ENCODE measurements around the gene MRPL28. TPM values are rescaled to one million over a fixed set of nuclear protein-coding genes. Genes with fewer than 3 reads are reported as not detected.

Gene MRPL28
- total RNA-seq, 2 donors from 2014 or later, result 137 to 138 TPM

GRCh38 chr16:359871-360697, 10.3 kb downstream of the MRPL28 start:
- whole genome bisulfite sequencing, 2 experiments (ENCODE audit: insufficient coverage in 1 of 2, insufficient read length in 1 of 2), result 94 to 95% methylated on average over 37 to 47 of the region's 47 CpGs
- no peaks in the 10 kb centered on the region for H3K27me3 ChIP-seq (ENCODE audit: control insufficient read depth, insufficient read depth, low read length, poor library complexity, severe bottlenecking)
- no peaks in the 10 kb centered on the region for H3K4me1 ChIP-seq (ENCODE audit: control insufficient read depth, insufficient read depth, low read length)
- TF ChIP-seq CTCF (conservative IDR thresholded peaks at IDR 0.05), result no peak
- H3K27ac ChIP-seq (ENCODE audit: low read depth, low read length), result no peak overlapping the region
- Mint-ChIP-seq H3K4me1 (no peaks in the 10 kb centered on the region), H3K27me3 (ENCODE audit: insufficient read depth) (no peaks in the 10 kb centered on the region), H3K9me3 (no peaks in the 10 kb centered on the region), H3K4me3 (no peak overlapping the region), H3K27ac (no peak overlapping the region), H3K36me3 (ENCODE audit: low read depth) (no peaks in the 10 kb centered on the region)
- no peak overlapping the region for H3K4me3 ChIP-seq (ENCODE audit: low read length)
- H3K9me3 ChIP-seq (ENCODE audit: control insufficient read depth, low read length), result no peaks in the 10 kb centered on the region
- no peaks in the 10 kb centered on the region for H3K36me3 ChIP-seq (ENCODE audit: control insufficient read depth, insufficient read depth, low read length)
- DNase-seq, result no peak
- H3K9ac ChIP-seq (ENCODE audit: extremely low read depth, low read length, poor library complexity, severe bottlenecking), result no peak overlapping the region

GRCh38 chr16:359067-359763, 11.1 kb downstream of the MRPL28 start:
- no peak for DNase-seq
- H3K9me3 ChIP-seq (ENCODE audit: control insufficient read depth, low read length), result no peaks in the 10 kb centered on the region
- Mint-ChIP-seq H3K9me3 (no peaks in the 10 kb centered on the region), H3K4me1 (no peaks in the 10 kb centered on the region), H3K36me3 (ENCODE audit: low read depth) (no peaks in the 10 kb centered on the region), H3K27me3 (ENCODE audit: insufficient read depth) (no peaks in the 10 kb centered on the region), H3K27ac (no peak overlapping the region), H3K4me3 (no peak overlapping the region)
- no peak for TF ChIP-seq CTCF (conservative IDR thresholded peaks at IDR 0.05)
- no peaks in the 10 kb centered on the region for H3K27me3 ChIP-seq (ENCODE audit: control insufficient read depth, insufficient read depth, low read length, poor library complexity, severe bottlenecking)
- 90 to 95% methylated on average over 6 to 19 of the region's 19 CpGs for WGBS, 2 experiments (ENCODE audit: insufficient coverage in 1 of 2, insufficient read length in 1 of 2)
- H3K9ac ChIP-seq (ENCODE audit: extremely low read depth, low read length, poor library complexity, severe bottlenecking), result no peak overlapping the region
- H3K27ac ChIP-seq (ENCODE audit: low read depth, low read length), result no peak overlapping the region
- H3K36me3 ChIP-seq (ENCODE audit: control insufficient read depth, insufficient read depth, low read length), result no peaks in the 10 kb centered on the region
- H3K4me1 ChIP-seq (ENCODE audit: control insufficient read depth, insufficient read depth, low read length), result no peaks in the 10 kb centered on the region
- no peak overlapping the region for H3K4me3 ChIP-seq (ENCODE audit: low read length)

- no peaks in the 10 kb centered on the region for H3K36me3 Mint-ChIP-seq (ENCODE audit: low read depth)
- H3K9me3 Mint-ChIP-seq, result no peaks in the 10 kb centered on the region
- Histone ChIP-seq H3K27me3 (ENCODE audit: control insufficient read depth, insufficient read depth, low read length, poor library complexity, severe bottlenecking) (no peaks in the 10 kb centered on the region), H3K27ac (ENCODE audit: low read depth, low read length) (no peak overlapping the region), H3K4me1 (ENCODE audit: control insufficient read depth, insufficient read depth, low read length) (no peaks in the 10 kb centered on the region), H3K36me3 (ENCODE audit: control insufficient read depth, insufficient read depth, low read length) (no peaks in the 10 kb centered on the region), H3K9ac (ENCODE audit: extremely low read depth, low read length, poor library complexity, severe bottlenecking) (no peak overlapping the region), H3K4me3 (ENCODE audit: low read length) (no peak overlapping the region), H3K9me3 (ENCODE audit: control insufficient read depth, low read length) (no peaks in the 10 kb centered on the region)
- no peaks in the 10 kb centered on the region for H3K4me1 Mint-ChIP-seq
- no peak for TF ChIP-seq CTCF (conservative IDR thresholded peaks at IDR 0.05)
- H3K4me3 Mint-ChIP-seq, result no peak overlapping the region
- H3K27ac Mint-ChIP-seq, result no peak overlapping the region
- 81 to 87% methylated on average over 5 to 12 of the region's 12 CpGs for WGBS, 2 experiments (ENCODE audit: insufficient coverage in 1 of 2, insufficient read length in 1 of 2)
- no peaks in the 10 kb centered on the region for H3K27me3 Mint-ChIP-seq (ENCODE audit: insufficient read depth)
- no peak for DNase-seq
Observed at GRCh38 chr16:356741-357140, 13.6 kb downstream of the MRPL28 start.

All from endodermal cell (in vitro differentiated cells).